NCI-H774 (cell line): ENCODE measurements around the gene ATG4C.
A peak's percentile ranks its signal among the peaks of the same experiment; 100 is the strongest.

Experiments used
- DNase-seq: peaks from one replicate; lab custom pipeline; 2025; lab: John Stamatoyannopoulos, UW

Gene ATG4C

DNA sequence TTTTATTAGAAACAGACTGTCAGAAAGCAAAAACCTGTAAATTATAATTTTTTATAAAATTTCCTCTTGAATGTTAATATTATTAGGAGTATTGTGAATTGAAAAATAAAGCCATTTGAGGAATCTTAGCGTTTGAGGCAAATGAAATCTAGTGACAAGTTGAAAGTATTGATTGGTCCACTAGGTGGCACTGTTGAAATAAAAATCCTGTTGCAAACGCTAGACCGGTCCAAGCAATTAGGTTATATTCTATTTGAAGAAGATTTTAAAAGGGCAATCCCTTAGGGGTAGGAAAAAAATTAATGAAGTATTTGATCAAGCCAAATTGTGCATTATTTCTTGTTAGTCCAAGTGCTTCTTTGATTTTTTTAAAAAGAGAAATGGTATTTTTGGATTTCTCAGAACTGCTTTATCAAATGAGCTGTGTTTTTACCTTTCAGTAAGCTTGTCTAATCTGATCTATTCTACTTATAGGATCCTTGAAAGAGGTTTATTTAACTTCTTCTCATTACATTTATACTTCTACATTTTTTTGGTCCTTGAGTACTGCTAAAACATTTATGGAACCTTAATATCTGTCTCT is 57.7 kb downstream of the ATG4C start:
- peak; percentile 18 for DNase-seq

DNA sequence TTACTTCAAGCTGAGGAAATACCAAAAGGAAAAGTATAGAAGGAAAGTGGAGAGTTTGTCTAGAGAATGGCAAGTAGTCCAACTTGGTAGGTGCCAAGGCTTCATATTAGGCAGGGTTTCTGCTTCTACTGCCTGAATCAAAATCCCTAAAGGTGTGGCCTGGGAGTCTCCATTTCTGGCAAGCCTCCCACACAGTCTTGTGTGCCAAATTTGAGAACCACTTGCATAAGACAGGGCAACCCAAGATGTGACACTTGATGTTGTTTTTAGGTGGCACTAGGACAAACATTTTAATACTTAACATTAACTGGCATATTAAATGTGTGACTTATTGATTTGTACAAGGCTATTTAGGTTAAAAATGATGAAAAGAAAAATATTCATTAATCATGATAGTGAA is 60.1 kb downstream of the ATG4C start:
- DNase-seq = no peak

GRCh38 chr1:62849031-62849430 is 65.1 kb downstream of the ATG4C start:
- no peak for DNase-seq

DNA sequence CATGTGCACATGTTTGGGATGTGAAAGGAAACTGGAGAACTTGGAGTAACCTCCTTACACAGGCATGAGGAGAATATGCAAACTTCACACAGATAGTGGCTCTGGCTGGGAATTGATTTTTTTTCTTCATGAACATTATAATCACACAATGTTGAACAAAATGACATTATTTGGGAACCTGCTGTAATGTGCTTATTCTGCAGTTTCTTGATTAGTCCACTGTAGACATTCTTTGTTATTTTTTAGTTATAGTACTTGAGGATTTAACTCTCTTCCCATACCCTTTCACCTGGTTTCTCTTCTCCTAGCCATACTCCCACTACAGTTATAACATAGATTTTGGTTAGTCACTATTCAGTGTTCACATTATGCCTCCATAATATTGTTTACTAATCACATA is 68.3 kb downstream of the ATG4C start:
- DNase-seq = no peak

- no peak for DNase-seq
Observed at GRCh38 chr1:62856960-62857359, 73.0 kb downstream of the ATG4C start.

GRCh38 chr1:62869217-62869754 is 85.4 kb downstream of the ATG4C start:
- DNase-seq = no peak

GRCh38 chr1:62870148-62870547 is 86.2 kb downstream of the ATG4C start:
- DNase-seq = no peak

DNA sequence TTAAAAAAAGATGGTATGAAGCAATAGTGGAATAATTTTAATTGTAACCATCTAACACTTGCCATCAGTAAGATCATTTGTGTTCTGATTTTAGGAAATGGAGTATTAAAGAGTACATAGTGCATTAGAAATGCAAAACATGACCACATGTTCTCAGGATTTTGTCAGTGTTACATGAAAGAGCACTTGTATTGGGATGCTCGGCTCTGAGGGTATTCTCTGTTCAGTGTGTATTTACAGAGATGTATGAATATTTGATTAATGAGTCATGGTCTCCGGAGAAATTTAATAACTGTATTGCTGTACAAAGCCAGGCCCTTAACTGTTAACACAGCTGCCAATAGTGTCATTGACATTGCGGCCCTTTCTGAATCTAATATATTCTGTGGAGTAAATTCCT is 91.7 kb downstream of the ATG4C start:
- DNase-seq = no peak

- DNase-seq = peak; percentile 3
Observed at GRCh38 chr1:62876535-62876934, 92.6 kb downstream of the ATG4C start.

- DNase-seq = no peak
Observed at GRCh38 chr1:62877579-62877978, 93.6 kb downstream of the ATG4C start.

DNA sequence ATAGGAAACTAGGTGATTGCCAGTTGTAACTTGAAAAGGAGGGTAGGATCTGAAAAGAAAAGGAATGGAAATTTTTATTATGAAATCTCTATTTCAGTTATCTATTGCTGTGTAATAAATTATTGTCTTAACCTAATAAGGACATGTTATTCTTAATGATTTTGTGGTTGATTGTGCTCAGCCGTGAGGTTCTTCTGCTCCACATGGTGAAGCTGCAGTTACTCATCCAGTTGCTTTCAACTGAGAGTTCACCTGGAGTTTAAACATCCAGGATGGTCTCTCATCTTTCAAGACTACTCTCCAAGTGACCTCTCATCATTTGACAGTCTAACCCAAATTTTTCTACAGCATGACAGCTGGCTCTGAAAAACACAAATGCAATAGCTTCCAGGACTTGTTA is 96.0 kb downstream of the ATG4C start:
- no peak for DNase-seq

- DNase-seq = no peak
Observed at GRCh38 chr1:62882201-62883104, 98.5 kb downstream of the ATG4C start.

DNA sequence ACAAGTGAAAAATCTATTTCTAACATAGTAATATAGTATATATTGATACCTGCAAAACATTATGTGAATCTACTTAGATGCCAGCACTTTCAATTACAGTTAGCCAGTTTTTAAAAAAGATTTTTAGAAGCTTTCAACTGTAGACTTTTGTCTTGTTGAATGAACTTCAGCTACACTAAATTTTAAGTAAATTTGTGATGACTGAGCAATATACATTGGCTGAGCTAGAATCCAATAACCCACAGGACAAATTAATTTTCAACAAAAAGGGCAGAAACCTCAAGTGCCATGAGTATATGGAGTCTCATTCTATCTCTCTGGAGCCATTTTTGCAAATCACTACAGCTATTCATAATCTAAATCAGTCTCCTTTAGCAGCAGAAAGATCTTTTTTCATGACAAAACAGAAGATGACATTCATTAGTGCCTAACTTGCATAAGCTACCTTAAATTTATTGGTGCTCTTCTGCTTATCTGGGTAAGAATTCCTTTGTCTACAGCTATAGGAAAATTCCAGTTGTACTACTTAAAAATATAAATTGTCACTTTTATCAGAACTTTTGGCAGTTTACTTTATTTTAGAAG is 100.3 kb downstream of the ATG4C start:
- DNase-seq = no peak

DNA sequence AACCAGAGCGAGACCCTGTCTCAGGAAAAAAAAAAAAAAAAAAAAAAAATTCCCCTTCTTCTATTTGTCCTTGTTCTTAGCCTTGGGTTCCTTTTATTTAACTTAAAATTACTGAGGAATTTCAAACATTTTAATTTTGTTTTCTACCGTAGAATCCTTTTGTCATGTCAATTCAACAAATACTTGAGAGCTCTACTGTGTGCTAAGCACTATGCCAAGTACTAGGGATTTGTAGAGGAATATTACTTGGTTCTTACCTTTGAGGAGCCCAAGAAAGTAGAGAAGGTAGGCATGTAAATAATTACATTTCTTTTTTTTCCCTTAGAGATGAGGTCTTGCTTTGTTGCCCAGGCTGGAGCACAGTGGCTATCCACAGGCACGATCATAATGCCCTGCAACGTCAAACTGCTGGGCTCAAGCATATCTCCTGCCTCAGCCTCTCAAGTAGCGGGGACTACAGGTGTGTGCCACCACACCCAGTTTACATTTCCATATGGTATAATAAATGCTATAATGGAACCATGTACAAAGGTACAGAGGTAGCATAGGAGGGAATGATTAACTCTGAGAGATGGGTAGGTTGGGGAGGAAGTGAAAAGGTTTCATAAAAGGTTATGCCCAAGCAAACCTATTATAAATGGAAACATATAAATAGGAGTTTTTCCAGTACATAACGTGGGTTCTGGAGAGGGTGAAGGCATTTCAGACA is 104.0 kb downstream of the ATG4C start:
- no peak for DNase-seq

GRCh38 chr1:62891956-62892562 is 108.1 kb downstream of the ATG4C start:
- no peak for DNase-seq

DNA sequence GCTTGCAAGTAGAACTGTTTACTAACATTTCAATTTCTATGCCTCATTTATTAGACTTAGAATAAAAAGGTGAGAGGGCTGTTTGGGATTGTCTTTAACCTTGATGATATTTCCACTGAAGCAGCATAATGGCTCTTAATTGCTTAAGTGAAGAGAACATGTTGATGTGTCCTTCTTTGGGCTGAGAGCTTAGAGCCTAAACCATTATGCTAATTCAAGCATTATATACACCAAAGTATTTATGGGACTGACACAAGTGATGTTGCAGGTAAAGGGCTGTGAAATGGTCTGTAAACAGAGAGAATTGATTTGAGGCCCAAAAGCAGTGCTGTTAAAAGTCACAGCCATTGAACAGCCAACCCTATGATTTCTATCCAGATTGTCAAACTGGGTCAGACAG is 113.9 kb downstream of the ATG4C start:
- peak; percentile 22 for DNase-seq

DNA sequence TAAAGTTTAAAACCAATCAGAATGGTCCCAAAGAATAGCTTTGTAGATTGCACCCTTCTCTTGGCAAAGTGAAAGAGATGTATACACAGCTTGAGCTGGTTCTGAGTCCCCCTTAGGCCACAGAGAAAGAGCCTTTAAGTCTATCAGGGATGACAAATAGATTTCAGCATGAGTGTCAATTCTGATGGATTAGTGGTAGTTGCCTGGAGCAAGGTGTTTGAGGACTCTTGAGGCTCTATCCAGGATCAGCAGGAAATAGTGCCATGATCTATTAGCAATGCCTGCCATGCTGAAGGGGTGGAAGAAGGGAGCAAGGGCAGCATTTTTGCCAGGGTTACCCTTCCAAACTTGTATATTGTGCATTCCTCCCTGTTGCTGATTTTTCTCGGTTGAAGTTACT is 116.6 kb downstream of the ATG4C start:
- no peak for DNase-seq

DNA sequence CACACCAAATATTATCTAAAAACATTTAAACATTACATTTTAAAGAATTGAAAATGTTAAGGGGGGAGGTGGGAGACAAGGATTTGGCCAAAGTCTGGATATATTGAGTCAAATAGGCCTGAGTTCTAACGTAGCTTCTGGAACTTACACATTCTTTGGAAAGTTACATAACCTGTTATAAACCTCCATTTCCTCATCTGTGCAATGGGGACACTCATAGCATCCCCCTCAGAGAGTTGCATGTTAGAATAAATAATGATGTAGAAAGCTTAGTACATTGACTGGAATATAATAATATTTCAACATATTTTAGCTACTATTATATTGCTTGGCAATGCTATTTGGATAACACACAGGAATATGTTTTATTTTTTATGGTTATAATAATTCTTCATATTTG is 117.7 kb downstream of the ATG4C start:
- no peak for DNase-seq

- no peak for DNase-seq
Observed at GRCh38 chr1:62903522-62903921, 119.6 kb downstream of the ATG4C start.

GRCh38 chr1:62903982-62904855 is 120.3 kb downstream of the ATG4C start:
- no peak for DNase-seq

GRCh38 chr1:62904856-62905225 is 120.9 kb downstream of the ATG4C start:
- DNase-seq = no peak
